GM23338 (cell line): Measurements from ENCODE around the gene MAP3K6.

Experiments
- TF ChIP-seq, protein P1 (sequence below), 2 experiments: fragments of 200-600 bp in 1 of 2; sonication (generic) in 1 of 2; conservative IDR thresholded peaks; 2 replicates each; pipeline versions ENCODE4 v1.5.1 to v1.6.1; 2016 to 2017; ENCODE audit warnings: antibody characterized with exemption in 2 of 2, low read depth in 2 of 2, mild to moderate bottlenecking in 2 of 2, moderate library complexity in 1 of 2
- TF ChIP-seq, protein P2 (sequence below): IDR thresholded peaks from one replicate; pipeline ENCODE4 v1.6.1; 2018; ENCODE audit warnings: antibody characterized with exemption; ENCODE audit not compliant: unreplicated experiment

DNA sequence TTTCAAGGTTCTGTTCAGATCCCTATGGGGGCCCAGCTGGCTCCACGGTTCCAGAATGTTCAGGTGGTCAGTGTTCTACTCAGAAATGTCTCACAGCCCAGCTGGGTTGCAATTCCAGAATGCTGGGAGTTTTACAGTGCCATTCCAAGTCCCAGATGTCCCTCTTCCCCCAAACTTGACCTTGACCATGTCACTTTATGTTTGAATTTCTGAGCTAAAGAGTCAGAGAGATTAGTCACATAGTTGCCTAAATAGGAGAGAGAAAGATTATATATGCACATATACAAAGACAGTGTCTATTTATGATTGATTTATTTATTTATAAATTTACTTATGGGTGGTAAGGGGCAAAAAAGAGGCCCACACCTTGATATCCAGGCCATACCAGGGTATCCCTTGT lies 28.2 kb upstream of the MAP3K6 start:
- TF ChIP-seq, protein P1, sequence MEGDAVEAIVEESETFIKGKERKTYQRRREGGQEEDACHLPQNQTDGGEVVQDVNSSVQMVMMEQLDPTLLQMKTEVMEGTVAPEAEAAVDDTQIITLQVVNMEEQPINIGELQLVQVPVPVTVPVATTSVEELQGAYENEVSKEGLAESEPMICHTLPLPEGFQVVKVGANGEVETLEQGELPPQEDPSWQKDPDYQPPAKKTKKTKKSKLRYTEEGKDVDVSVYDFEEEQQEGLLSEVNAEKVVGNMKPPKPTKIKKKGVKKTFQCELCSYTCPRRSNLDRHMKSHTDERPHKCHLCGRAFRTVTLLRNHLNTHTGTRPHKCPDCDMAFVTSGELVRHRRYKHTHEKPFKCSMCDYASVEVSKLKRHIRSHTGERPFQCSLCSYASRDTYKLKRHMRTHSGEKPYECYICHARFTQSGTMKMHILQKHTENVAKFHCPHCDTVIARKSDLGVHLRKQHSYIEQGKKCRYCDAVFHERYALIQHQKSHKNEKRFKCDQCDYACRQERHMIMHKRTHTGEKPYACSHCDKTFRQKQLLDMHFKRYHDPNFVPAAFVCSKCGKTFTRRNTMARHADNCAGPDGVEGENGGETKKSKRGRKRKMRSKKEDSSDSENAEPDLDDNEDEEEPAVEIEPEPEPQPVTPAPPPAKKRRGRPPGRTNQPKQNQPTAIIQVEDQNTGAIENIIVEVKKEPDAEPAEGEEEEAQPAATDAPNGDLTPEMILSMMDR (conservative IDR thresholded peaks at IDR 0.05; ENCODE audit: low read depth in 2 of 2), result no peak
- TF ChIP-seq, protein P2, sequence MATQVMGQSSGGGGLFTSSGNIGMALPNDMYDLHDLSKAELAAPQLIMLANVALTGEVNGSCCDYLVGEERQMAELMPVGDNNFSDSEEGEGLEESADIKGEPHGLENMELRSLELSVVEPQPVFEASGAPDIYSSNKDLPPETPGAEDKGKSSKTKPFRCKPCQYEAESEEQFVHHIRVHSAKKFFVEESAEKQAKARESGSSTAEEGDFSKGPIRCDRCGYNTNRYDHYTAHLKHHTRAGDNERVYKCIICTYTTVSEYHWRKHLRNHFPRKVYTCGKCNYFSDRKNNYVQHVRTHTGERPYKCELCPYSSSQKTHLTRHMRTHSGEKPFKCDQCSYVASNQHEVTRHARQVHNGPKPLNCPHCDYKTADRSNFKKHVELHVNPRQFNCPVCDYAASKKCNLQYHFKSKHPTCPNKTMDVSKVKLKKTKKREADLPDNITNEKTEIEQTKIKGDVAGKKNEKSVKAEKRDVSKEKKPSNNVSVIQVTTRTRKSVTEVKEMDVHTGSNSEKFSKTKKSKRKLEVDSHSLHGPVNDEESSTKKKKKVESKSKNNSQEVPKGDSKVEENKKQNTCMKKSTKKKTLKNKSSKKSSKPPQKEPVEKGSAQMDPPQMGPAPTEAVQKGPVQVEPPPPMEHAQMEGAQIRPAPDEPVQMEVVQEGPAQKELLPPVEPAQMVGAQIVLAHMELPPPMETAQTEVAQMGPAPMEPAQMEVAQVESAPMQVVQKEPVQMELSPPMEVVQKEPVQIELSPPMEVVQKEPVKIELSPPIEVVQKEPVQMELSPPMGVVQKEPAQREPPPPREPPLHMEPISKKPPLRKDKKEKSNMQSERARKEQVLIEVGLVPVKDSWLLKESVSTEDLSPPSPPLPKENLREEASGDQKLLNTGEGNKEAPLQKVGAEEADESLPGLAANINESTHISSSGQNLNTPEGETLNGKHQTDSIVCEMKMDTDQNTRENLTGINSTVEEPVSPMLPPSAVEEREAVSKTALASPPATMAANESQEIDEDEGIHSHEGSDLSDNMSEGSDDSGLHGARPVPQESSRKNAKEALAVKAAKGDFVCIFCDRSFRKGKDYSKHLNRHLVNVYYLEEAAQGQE, result no peak
